Left forelimb (tissue), 1 donor: ENCODE data around the gene TNFRSF19.
"Not testable (repeated sequence)": the region's sequence is repeated elsewhere in the genome, so short reads cannot be mapped to it uniquely, and the experiment has no call there.

ENCODE experiments used
- DNase-seq: peaks from one replicate; pipeline ENCODE4 v3.0.0-alpha.2; 2018; ENCODE audit warnings: low spot score

The TNFRSF19 gene

GRCh38 chr13:23654111-23655110 lies 84.2 kb downstream of the TNFRSF19 start:
- DNase-seq: no peak

- no peak for DNase-seq
Observed at GRCh38 chr13:23655321-23655720, 85.1 kb downstream of the TNFRSF19 start.

GRCh38 chr13:23656637-23657371 lies 86.6 kb downstream of the TNFRSF19 start:
- no peak for DNase-seq

GRCh38 chr13:23658929-23659541 lies 88.8 kb downstream of the TNFRSF19 start:
- DNase-seq: no peak

- DNase-seq: no peak
Observed at GRCh38 chr13:23660249-23660648, 90.0 kb downstream of the TNFRSF19 start.

- DNase-seq: no peak
Observed at GRCh38 chr13:23666582-23666981, 96.4 kb downstream of the TNFRSF19 start.

- DNase-seq: no peak
Observed at GRCh38 chr13:23667750-23668149, 97.5 kb downstream of the TNFRSF19 start.

- DNase-seq: no peak
Observed at GRCh38 chr13:23668562-23668961, 98.3 kb downstream of the TNFRSF19 start.

GRCh38 chr13:23670793-23671192 lies 100.6 kb downstream of the TNFRSF19 start:
- DNase-seq: no peak

- DNase-seq: no peak
Observed at GRCh38 chr13:23671377-23671776, 101.2 kb downstream of the TNFRSF19 start.

- DNase-seq: no peak
Observed at GRCh38 chr13:23671897-23672296, 101.7 kb downstream of the TNFRSF19 start.

- DNase-seq: no peak
Observed at GRCh38 chr13:23672616-23673015, 102.4 kb downstream of the TNFRSF19 start.

- no peak for DNase-seq
Observed at GRCh38 chr13:23673354-23673753, 103.1 kb downstream of the TNFRSF19 start.

GRCh38 chr13:23673867-23674605 lies 103.8 kb downstream of the TNFRSF19 start:
- no peak for DNase-seq

GRCh38 chr13:23674795-23675640 lies 104.8 kb downstream of the TNFRSF19 start:
- DNase-seq: no peak

- DNase-seq: not testable (repeated sequence)
Observed at GRCh38 chr13:23677679-23678288, 107.6 kb downstream of the TNFRSF19 start.

- DNase-seq: no peak
Observed at GRCh38 chr13:23678795-23679194, 108.6 kb downstream of the TNFRSF19 start.

GRCh38 chr13:23679220-23679619 lies 109.0 kb downstream of the TNFRSF19 start:
- DNase-seq: no peak

GRCh38 chr13:23680845-23681669 lies 110.8 kb downstream of the TNFRSF19 start:
- DNase-seq: no peak
